AG08396 (cell line): Measurements from ENCODE around the gene NARF.
A peak's percentile ranks its signal among the peaks of the same experiment; 100 is the strongest.
"Not testable (repeated sequence)": the region's sequence is repeated elsewhere in the genome, so short reads cannot be mapped to it uniquely, and the experiment has no call there.

Experiments used
- DNase-seq: peaks from one replicate; pipeline ENCODE4 v3.0.0; 2012; ENCODE audit warnings: low spot score, mixed read lengths

The NARF gene

DNA sequence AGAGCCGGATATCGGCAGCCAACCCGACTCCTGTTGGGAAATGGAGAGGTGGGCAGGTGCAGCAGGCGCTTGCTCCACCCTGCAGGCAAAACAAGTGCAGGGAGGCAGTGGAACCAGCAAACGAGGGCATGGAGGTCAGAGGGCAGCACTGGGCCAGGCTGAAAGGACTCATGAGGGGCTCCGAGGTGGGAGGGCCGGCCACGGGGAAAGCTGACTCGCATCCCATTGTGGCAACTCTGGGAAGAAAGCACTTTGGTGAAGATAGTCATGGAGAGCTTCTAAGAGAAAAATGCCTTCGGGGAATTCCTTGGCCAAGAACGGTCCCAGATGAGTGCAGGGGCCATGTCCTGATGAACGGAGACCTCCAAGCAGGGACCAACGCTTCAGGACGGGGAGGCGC, 12.4 kb upstream of the NARF start:
- DNase-seq, result no peak

DNA sequence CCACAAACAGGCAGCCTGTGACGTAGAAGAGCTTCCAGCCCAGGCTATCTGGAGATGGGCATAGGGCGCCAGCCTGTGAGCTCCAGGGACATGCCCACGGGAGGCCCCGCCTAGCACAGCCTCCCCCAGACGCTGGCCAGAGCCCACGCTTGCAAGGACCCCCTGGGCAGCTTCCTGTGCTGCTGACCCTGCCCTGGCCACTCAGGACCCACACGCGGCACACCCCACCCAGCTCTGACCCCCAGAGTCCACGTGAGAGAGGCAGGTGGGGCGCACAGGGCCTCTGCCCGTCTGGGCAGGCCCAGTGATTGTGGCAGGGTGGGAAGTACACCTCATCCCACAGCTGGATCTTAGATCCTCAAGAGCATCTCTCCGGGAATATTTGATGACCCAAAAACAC, 11.9 kb upstream of the NARF start:
- DNase-seq, result no peak

DNA sequence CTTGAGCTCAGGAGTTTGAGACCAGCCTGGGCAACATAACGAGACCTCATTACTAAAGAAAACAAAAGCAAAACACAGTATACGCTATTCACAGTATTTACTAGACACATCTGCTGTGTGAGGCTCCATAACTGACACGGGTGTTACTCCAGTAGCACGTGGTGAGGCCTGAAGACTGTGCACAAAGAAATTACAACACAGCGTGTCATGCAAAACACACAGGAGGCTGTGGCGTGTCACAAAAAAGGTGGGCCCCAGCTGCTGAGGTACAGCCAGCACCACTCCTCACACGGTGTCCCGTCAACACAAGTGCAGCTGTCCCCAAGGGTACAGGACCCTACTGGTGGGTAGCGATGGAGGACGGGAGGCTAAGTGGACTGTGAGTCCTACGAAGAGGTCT, 10.7 kb upstream of the NARF start:
- no peak for DNase-seq

DNA sequence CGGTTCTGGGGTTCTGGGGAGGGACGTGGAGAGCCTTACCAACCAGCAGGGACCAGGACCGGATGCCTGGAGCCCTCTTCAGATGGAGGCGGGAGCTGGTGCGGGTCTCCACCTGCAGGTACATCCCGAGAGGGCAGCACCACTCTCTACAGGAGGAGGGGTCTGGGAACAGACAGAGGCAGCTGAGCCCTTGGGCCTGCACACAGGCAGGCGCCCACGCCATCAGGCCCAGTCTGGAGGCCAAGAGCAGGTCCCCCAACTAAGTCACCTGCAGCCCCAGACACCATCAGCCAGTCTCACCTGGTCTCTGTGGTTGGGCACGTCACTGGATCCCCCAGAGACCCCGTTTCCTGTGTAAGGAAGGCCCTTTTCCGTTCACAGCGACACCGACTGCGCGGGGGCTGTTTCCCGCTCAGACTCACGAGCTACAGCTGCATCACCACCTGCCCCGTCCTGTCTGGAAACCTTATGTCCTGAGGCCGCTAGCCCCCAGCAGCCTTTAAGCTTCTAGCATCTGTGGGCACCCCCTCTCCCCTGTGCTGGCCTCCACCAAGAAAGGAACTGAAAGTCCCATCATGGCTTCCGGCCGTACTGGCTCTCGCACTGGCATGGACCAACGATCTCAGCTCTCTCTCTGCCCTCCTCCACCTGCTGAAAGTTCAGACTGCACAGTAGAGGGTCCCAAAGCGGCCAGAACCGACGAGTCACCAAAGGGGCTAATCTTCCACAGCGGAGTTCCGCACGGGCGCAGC, 9.2 kb upstream of the NARF start:
- DNase-seq, result no peak

DNA sequence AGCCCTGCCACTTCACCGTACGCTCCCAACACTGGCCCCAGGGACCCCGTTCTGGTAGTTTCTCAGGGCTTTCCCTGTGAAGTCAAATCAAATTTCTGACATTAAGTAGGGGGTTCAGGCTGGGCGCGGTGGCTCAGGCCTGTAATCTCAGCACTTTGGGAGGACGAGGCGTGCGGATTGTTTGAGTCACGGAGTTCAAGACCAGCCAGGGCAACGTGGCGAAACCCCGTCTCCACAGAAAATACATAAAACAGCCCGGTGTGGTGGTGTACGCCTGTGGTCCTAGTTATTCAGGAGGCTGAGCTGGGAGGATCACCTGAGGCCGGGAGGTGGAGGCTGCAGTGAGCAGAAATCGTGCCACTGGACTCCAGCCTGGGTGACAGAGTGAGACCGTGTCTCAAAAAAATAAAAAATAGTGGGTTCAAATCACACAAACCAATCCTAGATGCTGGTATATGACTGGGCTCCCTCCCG, 8.6 kb upstream of the NARF start:
- no peak for DNase-seq

DNA sequence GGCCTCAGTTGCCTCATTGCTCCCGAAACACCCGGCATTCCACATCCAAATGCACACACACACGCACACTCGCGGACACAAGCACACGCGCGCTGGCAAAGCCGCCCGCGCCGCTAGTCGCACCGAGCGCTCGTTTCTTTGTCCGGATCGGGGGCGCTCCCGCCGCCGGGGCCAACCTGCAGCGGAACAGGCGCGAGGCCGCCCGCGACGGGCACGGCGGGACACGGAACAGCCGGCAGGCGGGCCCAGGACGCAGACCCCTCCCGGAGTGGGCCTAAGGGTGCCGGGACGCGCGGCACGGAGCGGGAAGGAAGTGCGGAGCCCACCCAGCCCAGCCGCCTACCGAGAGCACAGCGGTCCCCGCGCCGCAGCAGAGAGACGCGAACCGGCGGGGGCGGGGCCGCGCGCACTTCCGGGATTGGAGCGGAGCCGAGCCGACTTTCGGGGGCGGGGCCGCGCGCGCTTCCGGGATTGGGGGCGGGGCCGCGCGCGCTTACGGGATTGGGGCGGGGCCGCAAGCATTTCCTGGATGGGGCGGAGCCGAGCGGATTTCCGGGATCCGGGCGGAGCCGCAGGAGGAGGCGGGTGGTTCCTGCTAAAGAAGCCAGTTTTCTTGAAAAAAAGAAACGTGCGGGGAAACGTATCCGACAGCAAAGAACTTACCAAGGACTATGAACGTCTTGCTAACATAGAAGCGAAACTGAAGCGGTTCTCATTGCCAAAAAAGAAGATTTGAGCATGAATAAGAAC, 8.0 kb upstream of the NARF start, which contains the start of gene CYBC1:
Gene CYBC1 (minus strand): TSS at position 396 of the 750 bp plus-strand sequence. CDS start 1,498 bp downstream, outside the sequence.
- DNase-seq, result peak; percentile 96

DNA sequence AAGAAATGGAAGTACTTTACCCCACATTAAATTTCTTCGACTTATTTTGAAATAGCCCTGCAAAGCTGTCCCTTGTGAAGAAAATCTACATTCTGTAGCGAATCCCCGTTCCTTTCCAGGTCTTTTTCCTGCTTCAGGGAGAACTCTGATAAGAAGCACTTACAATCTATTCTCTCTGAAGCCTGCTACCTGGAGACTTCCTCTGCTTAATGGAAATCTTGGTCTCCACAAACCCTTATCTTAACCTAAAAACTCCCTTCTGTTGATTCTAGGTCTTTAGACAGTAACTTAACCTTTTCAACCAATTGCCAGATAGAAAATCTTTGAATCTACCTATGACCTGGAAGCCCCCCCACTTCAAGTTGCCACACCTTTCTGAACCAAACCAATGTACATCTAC, 6.4 kb upstream of the NARF start:
- DNase-seq, result no peak

DNA sequence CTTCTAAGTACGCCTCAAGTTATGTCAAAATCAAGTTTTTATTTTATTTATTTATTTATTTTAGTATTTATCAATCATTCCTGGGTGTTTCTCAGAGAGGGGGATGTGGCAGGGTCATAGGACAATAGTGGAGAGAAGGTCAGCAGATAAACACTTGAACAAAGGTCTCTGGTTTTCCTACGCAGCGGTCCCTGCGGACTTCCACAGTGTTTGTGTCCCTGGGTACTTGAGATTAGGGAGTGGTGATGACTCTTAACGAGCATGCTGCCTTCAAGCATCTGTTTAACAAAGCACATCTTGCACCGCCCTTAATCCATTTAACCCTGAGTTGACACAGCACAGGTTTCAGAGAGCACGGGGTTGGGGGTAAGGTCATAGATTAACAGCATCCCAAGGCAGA, 5.4 kb upstream of the NARF start:
- DNase-seq, result not testable (repeated sequence)

DNA sequence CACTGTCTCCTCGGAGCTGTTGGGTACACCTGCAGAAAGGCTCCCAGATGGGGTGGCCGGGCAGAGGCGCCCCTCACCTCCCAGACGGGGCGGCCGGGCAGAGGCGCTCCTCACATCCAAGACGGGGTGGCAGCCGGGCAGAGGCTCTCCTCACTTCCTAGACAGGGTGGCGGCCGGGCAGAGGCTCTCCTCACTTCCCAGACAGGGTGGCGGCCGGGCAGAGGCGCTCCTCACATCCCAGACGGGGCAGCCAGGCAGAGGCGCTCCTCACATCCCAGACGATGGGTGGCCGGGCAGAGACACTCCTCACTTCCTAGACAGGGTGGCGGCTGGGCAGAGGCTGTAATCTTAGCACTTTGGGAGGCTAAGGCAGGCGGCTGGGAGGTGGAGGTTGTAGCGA, 4.8 kb upstream of the NARF start:
- DNase-seq, result not testable (repeated sequence)

DNA sequence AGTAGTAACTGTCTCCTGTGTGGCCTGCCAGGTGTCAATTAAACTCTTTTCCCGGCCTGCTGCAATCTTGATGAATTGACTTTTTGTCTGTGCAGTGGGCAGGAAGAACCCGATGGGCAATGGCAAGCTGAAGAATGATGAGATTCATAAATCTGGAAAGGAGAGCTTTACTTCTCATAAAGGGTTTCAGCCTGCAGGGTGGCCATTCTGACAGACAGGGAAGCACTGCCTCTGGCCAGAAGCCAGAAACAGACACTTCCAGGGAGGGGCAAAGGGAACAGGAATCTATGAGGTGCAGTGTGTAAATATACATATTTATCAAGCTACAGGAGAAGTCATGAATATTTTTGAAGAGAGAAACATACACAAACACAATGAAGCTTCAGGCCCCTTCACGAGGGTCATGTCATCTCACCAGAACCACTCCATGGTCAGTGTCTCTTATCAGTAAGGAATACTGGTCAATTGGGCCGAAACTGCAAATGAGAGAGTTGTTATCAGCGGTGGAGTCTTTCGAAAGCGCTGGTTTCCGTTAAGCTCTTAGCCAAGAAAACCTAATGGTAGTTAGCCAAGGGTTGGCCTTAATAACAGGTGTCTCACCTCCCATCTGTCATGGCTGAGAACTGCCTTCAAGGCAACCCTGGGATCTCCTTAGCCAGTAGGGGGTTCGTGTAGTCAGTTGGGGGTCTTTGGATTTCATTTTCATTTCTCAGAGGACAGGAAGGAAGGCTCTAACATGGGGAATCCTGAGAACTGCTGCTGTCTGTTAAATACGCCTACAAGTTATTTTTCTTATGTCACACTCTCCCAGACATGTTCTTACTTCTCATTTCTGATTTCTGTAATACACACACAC, 1.2 kb upstream of the NARF start:
- DNase-seq, result no peak

DNA sequence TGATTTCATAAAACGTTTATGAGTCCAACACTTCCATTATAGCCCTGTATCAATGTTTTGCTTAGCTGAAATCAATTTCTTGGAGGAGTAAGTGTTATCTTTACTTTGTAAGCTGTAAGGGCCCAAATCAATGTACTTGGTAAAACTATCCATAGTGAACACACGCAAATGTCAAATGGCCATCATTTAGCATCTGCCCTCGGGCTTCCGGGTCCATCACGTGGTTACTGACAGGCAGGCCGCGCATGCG, 687 bp upstream of the NARF start:
- peak; percentile 98 for DNase-seq

DNA sequence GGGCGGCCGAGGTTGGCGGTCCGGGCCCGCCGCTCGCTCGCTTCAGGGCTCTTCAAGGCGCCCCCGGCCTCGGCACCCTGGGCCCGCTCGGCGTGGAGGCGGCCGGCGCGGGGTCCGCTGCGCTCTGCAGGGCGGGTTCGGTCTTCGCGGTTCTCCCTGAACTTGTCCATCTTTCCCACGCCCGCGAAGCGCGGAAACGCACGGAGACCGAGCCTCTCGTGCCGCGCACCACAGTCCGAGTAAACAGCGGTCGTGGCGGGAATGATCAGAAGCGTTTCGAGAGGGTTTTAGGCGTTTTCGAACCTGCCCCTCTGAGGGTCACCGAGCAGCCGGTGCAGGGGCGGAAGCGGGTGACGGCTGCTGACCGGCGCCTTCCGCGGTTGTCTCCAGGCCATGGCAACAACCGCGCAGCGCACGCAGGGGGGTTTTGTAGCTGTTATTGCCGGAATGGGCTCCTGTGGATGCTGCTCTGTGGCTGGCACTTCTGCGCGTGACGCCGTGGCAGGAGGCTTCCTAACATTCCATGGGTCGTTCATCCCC, 414 bp downstream of the NARF start:
- DNase-seq, result peak; percentile 45

DNA sequence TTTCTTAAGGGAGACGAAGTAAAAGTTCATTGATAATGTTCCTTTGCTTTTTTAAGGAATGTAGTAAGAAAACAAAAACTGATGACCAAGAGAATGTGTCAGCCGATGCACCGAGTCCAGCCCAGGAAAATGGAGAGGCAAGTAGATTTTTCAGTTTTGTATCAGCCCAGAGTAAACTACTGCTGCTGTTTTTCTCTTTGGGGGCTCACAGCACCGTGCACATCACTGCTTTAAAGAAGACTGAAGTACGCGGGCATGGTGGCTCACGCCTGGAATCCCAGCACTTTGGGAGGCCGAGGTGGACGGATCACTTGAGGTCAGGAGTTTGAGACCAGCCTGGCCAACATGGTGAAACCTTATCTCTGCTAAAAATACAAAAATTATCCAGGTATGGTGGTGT, 1.4 kb downstream of the NARF start:
- not testable (repeated sequence) for DNase-seq

DNA sequence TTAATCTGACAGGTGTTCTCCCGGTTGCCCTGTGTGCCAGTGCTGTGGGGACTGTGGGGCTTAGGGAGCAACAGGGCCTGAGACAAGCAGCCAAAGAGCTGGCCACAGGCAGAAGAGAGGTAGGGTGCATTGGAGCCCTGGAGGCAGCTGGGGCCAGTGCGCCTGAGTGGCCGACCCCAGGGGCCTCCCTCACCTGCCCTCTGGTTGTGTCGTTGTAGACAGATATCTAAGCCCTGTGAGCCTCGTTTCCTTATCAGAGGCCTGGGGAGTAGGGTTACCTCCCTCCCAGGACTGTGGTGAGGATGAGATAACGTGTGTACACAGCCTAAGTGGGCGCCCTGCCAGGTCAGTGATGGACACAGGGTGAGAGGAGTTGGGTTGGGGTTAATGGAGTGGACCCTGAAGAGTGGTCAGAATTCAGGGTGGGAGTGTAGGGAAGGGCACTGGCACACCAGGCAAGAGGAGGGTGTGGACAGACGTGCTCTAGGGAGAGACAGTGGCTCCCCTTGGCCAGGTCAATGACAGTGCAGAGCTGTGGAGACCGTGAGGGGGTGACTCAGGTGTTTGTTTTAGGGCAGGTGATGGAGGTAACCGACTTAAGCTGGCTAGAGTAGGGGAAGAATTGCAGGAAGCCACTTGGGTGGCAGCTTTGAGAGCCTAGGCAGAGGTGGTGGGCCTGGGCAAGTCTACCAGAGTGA, 3.4 kb downstream of the NARF start:
- DNase-seq, result no peak

DNA sequence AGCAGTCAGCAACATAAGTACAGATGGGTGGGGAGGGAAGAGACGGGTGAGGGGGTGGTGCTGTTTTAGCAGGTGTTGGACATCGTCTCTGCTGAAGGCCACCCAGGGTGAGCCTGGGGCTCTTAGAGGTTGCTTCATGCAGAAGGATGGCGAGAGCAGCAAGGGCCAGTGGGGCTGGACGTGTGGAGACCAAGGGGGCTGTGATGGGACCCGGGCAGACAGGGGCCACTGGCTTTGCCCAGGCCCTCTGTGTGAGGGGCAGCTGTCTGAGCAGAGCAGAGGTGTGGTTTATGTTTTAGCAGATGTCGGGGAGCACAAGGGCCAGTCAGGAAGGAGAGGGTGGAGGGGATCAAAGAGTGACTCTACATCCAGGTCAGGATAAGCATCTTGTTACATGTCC, 4.8 kb downstream of the NARF start:
- DNase-seq, result no peak

DNA sequence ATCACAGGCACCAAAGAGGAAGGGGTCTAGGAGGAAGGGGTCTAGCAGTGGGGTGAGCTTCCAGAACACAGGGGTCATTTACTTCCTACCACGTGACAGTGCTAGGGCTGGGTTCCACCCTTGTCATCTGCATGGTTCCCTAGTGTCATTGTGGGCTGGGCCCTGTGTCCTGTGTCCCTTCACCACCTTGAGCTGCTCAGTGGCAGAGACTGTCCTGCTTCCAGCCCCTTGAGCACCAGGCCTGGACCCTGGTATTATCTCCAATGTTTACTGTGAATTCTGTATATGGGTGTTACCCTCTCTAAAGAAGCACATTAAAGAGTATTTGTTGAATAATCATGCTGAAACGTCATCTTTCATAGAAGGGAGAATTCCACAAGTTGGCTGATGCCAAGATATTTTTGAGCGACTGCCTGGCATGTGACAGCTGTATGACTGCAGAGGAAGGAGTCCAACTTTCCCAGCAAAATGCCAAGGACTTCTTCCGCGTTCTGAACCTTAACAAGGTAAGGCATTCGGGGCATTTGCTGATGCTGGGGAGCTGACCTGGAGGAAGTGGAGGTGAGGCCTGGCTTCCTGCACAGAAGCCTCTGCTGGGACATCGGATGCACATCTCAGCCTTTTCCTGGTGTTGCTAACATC, 5.5 kb downstream of the NARF start:
- DNase-seq, result no peak

DNA sequence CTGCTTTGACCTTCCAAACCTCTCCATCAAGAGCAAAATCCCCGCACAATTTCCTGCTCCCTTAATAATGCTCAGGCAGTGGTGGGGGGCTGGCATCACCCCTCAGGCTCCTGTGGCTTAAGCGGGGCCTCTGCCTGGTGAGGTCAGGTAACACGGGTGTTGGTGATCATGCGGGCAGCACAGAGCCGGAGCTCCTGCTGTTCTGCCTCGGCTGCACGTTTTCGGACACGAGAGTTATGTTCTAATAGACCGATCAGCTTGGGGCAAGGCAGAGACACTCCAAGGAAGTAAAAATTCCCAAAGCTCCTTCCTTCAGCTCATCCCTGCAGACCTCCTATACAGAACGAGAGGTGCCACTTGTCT, 6.0 kb downstream of the NARF start:
- no peak for DNase-seq

DNA sequence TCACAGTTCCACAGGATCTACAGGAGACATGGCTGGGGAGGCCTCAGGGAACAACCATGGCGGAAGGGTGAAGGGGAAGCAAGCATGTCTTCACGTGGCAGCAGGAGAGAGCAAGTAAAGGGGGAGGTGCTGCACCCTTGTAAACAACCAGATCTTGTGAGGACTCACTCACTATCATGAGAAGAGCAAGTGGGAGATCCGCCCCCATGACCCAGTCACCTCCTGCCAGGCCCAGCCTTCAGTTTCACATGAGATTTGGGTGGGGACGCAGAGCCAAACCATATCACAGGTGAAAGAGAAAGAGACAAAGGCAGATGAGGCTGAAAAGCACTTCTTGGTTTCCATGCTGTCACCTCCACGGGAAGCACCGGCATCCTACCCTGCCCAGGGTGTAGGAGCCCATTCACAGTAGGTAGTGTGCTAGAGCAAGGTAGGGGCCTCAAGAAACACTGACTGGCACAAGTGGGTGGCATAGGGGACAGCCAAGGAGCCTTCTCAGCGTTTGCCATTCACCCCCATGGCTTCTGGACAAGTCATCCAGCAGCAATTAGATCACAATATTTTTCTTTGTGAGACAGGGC, 6.6 kb downstream of the NARF start:
- DNase-seq, result no peak

DNA sequence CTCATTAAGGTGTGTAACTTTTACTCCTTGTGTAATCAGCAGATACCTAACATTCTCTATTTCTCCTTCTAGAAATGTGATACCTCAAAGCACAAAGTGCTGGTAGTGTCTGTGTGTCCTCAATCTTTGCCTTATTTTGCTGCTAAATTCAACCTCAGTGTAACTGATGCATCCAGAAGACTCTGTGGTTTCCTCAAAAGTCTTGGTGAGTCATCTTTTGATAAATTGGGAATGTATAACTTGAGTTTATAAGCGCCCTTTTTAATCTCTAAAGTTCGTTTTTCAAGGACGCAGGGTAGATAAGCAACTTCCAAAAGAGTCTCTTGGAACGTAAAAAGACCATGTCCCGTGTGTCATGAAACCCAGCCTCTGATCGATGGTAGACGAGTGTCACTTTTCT, 10.2 kb downstream of the NARF start:
- DNase-seq, result no peak

DNA sequence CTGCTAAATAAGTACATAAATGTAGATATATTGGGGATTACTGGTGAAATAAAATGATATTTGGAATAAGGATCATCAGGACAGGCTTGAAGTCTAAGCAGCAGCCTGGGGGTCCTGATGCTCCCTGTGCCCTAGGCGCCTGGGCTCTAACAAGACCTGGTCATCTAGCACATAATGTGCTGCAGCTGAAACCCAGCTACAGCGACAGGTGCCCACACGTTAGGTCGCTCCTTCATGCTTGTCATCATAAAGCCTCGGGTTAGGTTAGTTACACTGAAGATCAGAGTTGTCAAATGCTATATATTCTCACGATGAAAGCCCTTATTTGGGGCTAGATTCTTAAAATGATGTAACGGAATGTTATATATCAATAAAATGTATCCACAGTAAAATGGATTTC, 11.5 kb downstream of the NARF start:
- no peak for DNase-seq
